RCC 7860 (cell line): Measurements from ENCODE around the gene PHOSPHO1.

ENCODE experiments used
- DNase-seq: peaks from one replicate; pipeline ENCODE4 v3.0.0-alpha.2; 2015; ENCODE audit warnings: low spot score
- FAIRE-seq: peaks from 2 replicates; lab custom pipeline; 2012; peaks lifted over from hg19 to GRCh38; lab: Jason Lieb, UNC

The PHOSPHO1 gene

GRCh38 chr17:49219987-49220386 lies 10.6 kb downstream of the PHOSPHO1 start:
- FAIRE-seq: no peak
- DNase-seq: no peak

- DNase-seq: no peak
- no peak for FAIRE-seq
Observed at GRCh38 chr17:49218941-49219913, 11.4 kb downstream of the PHOSPHO1 start.

GRCh38 chr17:49217651-49218413 lies 12.8 kb downstream of the PHOSPHO1 start:
- DNase-seq (no peak), FAIRE-seq (no peak)

GRCh38 chr17:49216953-49217650 lies 13.5 kb downstream of the PHOSPHO1 start:
- no peak for DNase-seq
- no peak for FAIRE-seq

- FAIRE-seq: no peak
- no peak for DNase-seq
Observed at GRCh38 chr17:49216482-49216881, 14.1 kb downstream of the PHOSPHO1 start.

GRCh38 chr17:49214676-49215360 lies 15.8 kb downstream of the PHOSPHO1 start:
- DNase-seq: no peak
- FAIRE-seq: no peak

- DNase-seq: no peak
- no peak for FAIRE-seq
Observed at GRCh38 chr17:49213847-49214246, 16.7 kb downstream of the PHOSPHO1 start.

GRCh38 chr17:49213399-49213798 lies 17.2 kb downstream of the PHOSPHO1 start:
- no peak for FAIRE-seq

GRCh38 chr17:49210158-49211029 lies 20.2 kb downstream of the PHOSPHO1 start, which contains the start of the genes ABI3 and GNGT2:
ABI3 (plus strand) TSS chr17:49210707; CDS start chr17:49210725, 18 bp downstream.
GNGT2 (minus strand) TSS chr17:49210574; CDS start chr17:49207422, 3,152 bp downstream.
- no peak for FAIRE-seq
- DNase-seq: no peak

More at GRCh38 chr17:49213399-49213798, 17.2 kb downstream of the PHOSPHO1 start:
- no peak for DNase-seq

GRCh38 chr17:49209061-49209571 lies 21.5 kb downstream of the PHOSPHO1 start:
- FAIRE-seq (no peak), DNase-seq (no peak)

- FAIRE-seq: no peak
- DNase-seq: no peak
Observed at GRCh38 chr17:49204516-49204915, 26.1 kb downstream of the PHOSPHO1 start.

GRCh38 chr17:49203796-49204195 lies 26.8 kb downstream of the PHOSPHO1 start:
- FAIRE-seq (no peak), DNase-seq (no peak)

GRCh38 chr17:49201481-49201927 lies 29.1 kb downstream of the PHOSPHO1 start:
- DNase-seq: peak; percentile 10
- no peak for FAIRE-seq

GRCh38 chr17:49200423-49201083 lies 30.0 kb downstream of the PHOSPHO1 start:
- DNase-seq (no peak), FAIRE-seq (no peak)

- FAIRE-seq (peak; percentile 91), DNase-seq (peak; percentile 78)
Observed at GRCh38 chr17:49198211-49198610, 32.4 kb downstream of the PHOSPHO1 start.

GRCh38 chr17:49197346-49197998 lies 33.1 kb downstream of the PHOSPHO1 start:
- DNase-seq: peak; percentile 92
- peak; percentile 94 for FAIRE-seq

GRCh38 chr17:49196520-49196919 lies 34.1 kb downstream of the PHOSPHO1 start:
- FAIRE-seq (no peak), DNase-seq (no peak)

GRCh38 chr17:49195751-49196150 lies 34.8 kb downstream of the PHOSPHO1 start:
- no peak for FAIRE-seq
- DNase-seq: no peak
